ENCODE results near the gene POLR1G.

Gene POLR1G

GRCh38 chr19:45448425-45448756, 41.9 kb downstream of the POLR1G start (continued):
- TF ChIP-seq CSRNP3 (CRISPR knock-in tag; IDR thresholded peaks at IDR 0.05) (no peak), SNAI2 (CRISPR knock-in tag; IDR thresholded peaks at IDR 0.05) (no peak), ESRRG (CRISPR knock-in tag; IDR thresholded peaks at IDR 0.05) (no peak), ZC3H10 (CRISPR knock-in tag; IDR thresholded peaks at IDR 0.05) (no peak), CREB5 (CRISPR knock-in tag; IDR thresholded peaks at IDR 0.05; ENCODE audit: low read depth) (no peak)

- TF ChIP-seq ARNTL (CRISPR knock-in tag; IDR thresholded peaks at IDR 0.05; ENCODE audit: borderline replicate concordance, low read depth) (no peak), ZNF565 (CRISPR knock-in tag; conservative IDR thresholded peaks at IDR 0.05; ENCODE audit: low read depth) (no peak), ZNF70 (CRISPR knock-in tag; IDR thresholded peaks at IDR 0.05) (no peak), ZFP3 (CRISPR knock-in tag; IDR thresholded peaks at IDR 0.05) (no peak), PPARA (CRISPR knock-in tag; IDR thresholded peaks at IDR 0.05; ENCODE audit: borderline replicate concordance) (no peak), OSR1 (CRISPR knock-in tag; IDR thresholded peaks at IDR 0.05) (no peak), POU6F1 (CRISPR knock-in tag; IDR thresholded peaks at IDR 0.05; ENCODE audit: borderline replicate concordance, low read depth) (no peak), ZNF8 (CRISPR knock-in tag; IDR thresholded peaks at IDR 0.05) (no peak), CSRNP3 (CRISPR knock-in tag; IDR thresholded peaks at IDR 0.05) (no peak), CREB5 (CRISPR knock-in tag; IDR thresholded peaks at IDR 0.05; ENCODE audit: low read depth) (no peak), SNAI2 (CRISPR knock-in tag; IDR thresholded peaks at IDR 0.05) (no peak), ZFP30 (CRISPR knock-in tag; IDR thresholded peaks at IDR 0.05) (no peak), ZC3H10 (CRISPR knock-in tag; IDR thresholded peaks at IDR 0.05) (no peak), ESRRG (CRISPR knock-in tag; IDR thresholded peaks at IDR 0.05) (no peak), PATZ1 (CRISPR knock-in tag; IDR thresholded peaks at IDR 0.05; ENCODE audit: borderline replicate concordance) (no peak)
- ATAC-seq, result no peak
These were observed 42.4 kb downstream of the POLR1G start for GRCh38 chr19:45448887-45449299.

GRCh38 chr19:45450012-45450333, 43.5 kb downstream of the POLR1G start:
- ATAC-seq, result peak; percentile 6; the same call in 2 of the 3 replicates
- TF ChIP-seq PPARA (CRISPR knock-in tag; IDR thresholded peaks at IDR 0.05; ENCODE audit: borderline replicate concordance) (no peak), CREB5 (CRISPR knock-in tag; IDR thresholded peaks at IDR 0.05; ENCODE audit: low read depth) (no peak), ZC3H10 (CRISPR knock-in tag; IDR thresholded peaks at IDR 0.05) (no peak), PATZ1 (CRISPR knock-in tag; IDR thresholded peaks at IDR 0.05; ENCODE audit: borderline replicate concordance) (no peak), BACH2 (CRISPR knock-in tag; IDR thresholded peaks at IDR 0.05; ENCODE audit: borderline replicate concordance) (no peak), ZFP30 (CRISPR knock-in tag; IDR thresholded peaks at IDR 0.05) (no peak), ZNF565 (CRISPR knock-in tag; conservative IDR thresholded peaks at IDR 0.05; ENCODE audit: low read depth) (no peak), TSHZ2 (CRISPR knock-in tag; IDR thresholded peaks at IDR 0.05) (no peak), SNAI2 (CRISPR knock-in tag; IDR thresholded peaks at IDR 0.05) (no peak), ZNF70 (CRISPR knock-in tag; IDR thresholded peaks at IDR 0.05) (no peak), CSRNP3 (CRISPR knock-in tag; IDR thresholded peaks at IDR 0.05) (no peak), ARNTL (CRISPR knock-in tag; IDR thresholded peaks at IDR 0.05; ENCODE audit: borderline replicate concordance, low read depth) (no peak), OSR1 (CRISPR knock-in tag; IDR thresholded peaks at IDR 0.05) (no peak)

Measured in SK-N-SH treated with all-trans-retinoic acid at 6 μM for 48 hours (cell line).